Stomach (tissue), 4 donors: Measurements from ENCODE around the gene NUBP1.

ENCODE experiments used
- POLR2A ChIP-seq, 4 donors: fragments of 450-650 bp; IDR thresholded peaks; one replicate each; pipeline ENCODE4 v1.6.1; 2016; ENCODE audit warnings: antibody characterized with exemption in 4 of 4, control low read depth in 2 of 4, mild to moderate bottlenecking in 1 of 4, moderate library complexity in 1 of 4
- POLR2AphosphoS5 ChIP-seq, 3 donors: sonication (generic); formaldehyde crosslinking; IDR thresholded peaks; one replicate each; pipeline ENCODE4 v1.6.1; 2016; ENCODE audit warnings: antibody characterized with exemption in 3 of 3
- TF ChIP-seq, protein P1 (sequence below), 7 experiments: fragments of 450-650 bp in 4 of 7; fragments of 200-600 bp in 3 of 7; sonication (generic) in 3 of 7; IDR thresholded peaks; one replicate each; pipeline ENCODE4 v1.5.1; 2016 to 2019; ENCODE audit warnings: antibody characterized with exemption in 7 of 7, control low read depth in 2 of 7, mild to moderate bottlenecking in 1 of 7

DNA sequence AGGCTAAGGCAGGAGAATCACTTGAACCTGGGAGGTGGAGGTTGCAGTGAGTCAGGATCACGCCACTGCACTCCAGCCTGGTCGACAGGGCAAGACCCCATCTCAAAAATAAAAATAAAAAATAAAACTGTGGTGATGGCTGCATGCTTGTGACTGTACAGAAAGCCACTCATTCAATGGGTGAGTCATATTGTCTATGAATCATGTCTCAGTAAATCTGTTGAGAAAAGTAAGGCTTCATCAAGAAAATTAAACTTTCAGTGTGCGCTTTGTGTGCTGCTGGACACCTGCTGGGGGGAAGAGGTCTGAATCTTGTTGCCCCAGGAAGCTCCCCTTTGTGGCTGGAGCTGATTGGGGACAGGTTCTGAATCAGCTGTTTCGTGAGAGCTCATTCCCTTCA lies 11.3 kb downstream of the NUBP1 start:
- TF ChIP-seq POLR2A (IDR thresholded peaks at IDR 0.05) (no peak), POLR2AphosphoS5 (IDR thresholded peaks at IDR 0.05) (no peak)
- TF ChIP-seq, protein P1, sequence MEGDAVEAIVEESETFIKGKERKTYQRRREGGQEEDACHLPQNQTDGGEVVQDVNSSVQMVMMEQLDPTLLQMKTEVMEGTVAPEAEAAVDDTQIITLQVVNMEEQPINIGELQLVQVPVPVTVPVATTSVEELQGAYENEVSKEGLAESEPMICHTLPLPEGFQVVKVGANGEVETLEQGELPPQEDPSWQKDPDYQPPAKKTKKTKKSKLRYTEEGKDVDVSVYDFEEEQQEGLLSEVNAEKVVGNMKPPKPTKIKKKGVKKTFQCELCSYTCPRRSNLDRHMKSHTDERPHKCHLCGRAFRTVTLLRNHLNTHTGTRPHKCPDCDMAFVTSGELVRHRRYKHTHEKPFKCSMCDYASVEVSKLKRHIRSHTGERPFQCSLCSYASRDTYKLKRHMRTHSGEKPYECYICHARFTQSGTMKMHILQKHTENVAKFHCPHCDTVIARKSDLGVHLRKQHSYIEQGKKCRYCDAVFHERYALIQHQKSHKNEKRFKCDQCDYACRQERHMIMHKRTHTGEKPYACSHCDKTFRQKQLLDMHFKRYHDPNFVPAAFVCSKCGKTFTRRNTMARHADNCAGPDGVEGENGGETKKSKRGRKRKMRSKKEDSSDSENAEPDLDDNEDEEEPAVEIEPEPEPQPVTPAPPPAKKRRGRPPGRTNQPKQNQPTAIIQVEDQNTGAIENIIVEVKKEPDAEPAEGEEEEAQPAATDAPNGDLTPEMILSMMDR (IDR thresholded peaks at IDR 0.05) = no peak
